Chondrocyte (in vitro differentiated cells): Measurements from ENCODE around the gene PLEKHH1. TPM values are rescaled to one million over a fixed set of nuclear protein-coding genes. Genes with fewer than 3 reads are reported as not detected.

ENCODE experiments used
- DNase-seq: peaks from one replicate; pipeline ENCODE4 v3.0.0; 2021; ENCODE audit warnings: mixed read lengths, low spot score
- H3K27ac Mint-ChIP-seq: one replicate; pipeline ENCODE4 v1.8.0; 2021; ENCODE audit warnings: mild to moderate bottlenecking, moderate library complexity, mixed read lengths; ENCODE audit not compliant: unreplicated experiment
- H3K27me3 Mint-ChIP-seq: 2 replicates; pipeline ENCODE4 v1.8.0; 2021; ENCODE audit warnings: low read depth, mixed read lengths
- H3K36me3 Mint-ChIP-seq: 2 replicates; pipeline ENCODE4 v1.8.0; 2021; ENCODE audit warnings: low read depth, mixed read lengths
- H3K4me1 Mint-ChIP-seq: 2 replicates; pipeline ENCODE4 v1.8.0; 2021; ENCODE audit warnings: low read depth, mild to moderate bottlenecking, mixed read lengths
- H3K4me3 Mint-ChIP-seq: one replicate; pipeline ENCODE4 v1.8.0; 2021; ENCODE audit warnings: mild to moderate bottlenecking, moderate library complexity, mixed read lengths; ENCODE audit not compliant: unreplicated experiment
- H3K9me3 Mint-ChIP-seq: 2 replicates; pipeline ENCODE4 v1.8.0; 2021; ENCODE audit warnings: low read depth, mixed read lengths
- CTCF ChIP-seq: fragments of 200-600 bp; sonication (generic); IDR thresholded peaks from 2 replicates; pipeline ENCODE4 v1.5.0; 2021; ENCODE audit warnings: antibody characterized with exemption, mild to moderate bottlenecking, moderate library complexity
- total RNA-seq: library from RNA; stranded (reverse); gene quantifications from 3 replicates; pipeline ENCODE4 v1.2.1, GENCODE V29; 2021

Gene PLEKHH1
- total RNA-seq, 1 donor from 2014 or later, result 2.8 TPM

- Mint-ChIP-seq H3K9me3 (no peaks in the 10 kb centered on the region), H3K27me3 (peaks cover 5% of the 10 kb centered on the region), H3K4me3 (no peak overlapping the region), H3K4me1 (no peaks in the 10 kb centered on the region), H3K27ac (no peak overlapping the region), H3K36me3 (no peaks in the 10 kb centered on the region)
- no peak for TF ChIP-seq CTCF
- DNase-seq, result peak; percentile 65
Observed at GRCh38 chr14:67569011-67569650, 36.0 kb downstream of the PLEKHH1 start.

- no peak overlapping the region for H3K4me3 Mint-ChIP-seq
- H3K36me3 Mint-ChIP-seq, result no peaks in the 10 kb centered on the region
- H3K9me3 Mint-ChIP-seq, result no peaks in the 10 kb centered on the region
- no peaks in the 10 kb centered on the region for H3K4me1 Mint-ChIP-seq
- peaks cover 5% of the 10 kb centered on the region for H3K27me3 Mint-ChIP-seq
- no peak overlapping the region for H3K27ac Mint-ChIP-seq
- DNase-seq, result peak; percentile 26
- no peak for TF ChIP-seq CTCF
Observed at GRCh38 chr14:67569651-67570290, 36.7 kb downstream of the PLEKHH1 start.

DNA sequence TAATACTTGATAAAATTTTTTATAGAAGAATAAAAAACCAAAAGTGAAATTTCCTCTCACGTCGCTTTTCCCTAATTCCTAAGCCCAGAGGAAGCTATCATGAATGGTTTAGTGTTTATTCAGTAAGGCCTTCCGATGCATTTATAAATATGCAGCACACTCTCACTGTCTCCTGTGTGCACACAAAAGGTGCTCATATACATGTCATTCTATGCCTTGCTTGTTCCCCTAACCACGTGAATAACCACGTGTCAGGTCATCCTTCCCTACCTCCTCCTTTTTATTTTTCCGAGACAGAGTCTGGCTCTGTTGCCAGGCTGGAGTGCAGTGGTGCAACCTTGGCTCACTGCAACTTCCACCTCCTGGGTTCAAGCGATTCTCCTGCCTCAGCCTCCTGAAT, 37.4 kb downstream of the PLEKHH1 start:
- Mint-ChIP-seq H3K4me3 (no peak overlapping the region), H3K9me3 (no peaks in the 10 kb centered on the region), H3K36me3 (no peaks in the 10 kb centered on the region)

GRCh38 chr14:67571275-67571990, 38.3 kb downstream of the PLEKHH1 start:
- H3K4me3 Mint-ChIP-seq, result no peak overlapping the region

More for the DNA sequence above, 37.4 kb downstream of the PLEKHH1 start:
- no peak overlapping the region for H3K27ac Mint-ChIP-seq
- H3K27me3 Mint-ChIP-seq, result peaks cover 5% of the 10 kb centered on the region
- TF ChIP-seq CTCF, result no peak
- H3K4me1 Mint-ChIP-seq, result no peaks in the 10 kb centered on the region
- DNase-seq, result no peak

More at GRCh38 chr14:67571275-67571990, 38.3 kb downstream of the PLEKHH1 start:
- no peak overlapping the region for H3K27ac Mint-ChIP-seq
- H3K4me1 Mint-ChIP-seq, result no peaks in the 10 kb centered on the region
- peak; percentile 81 for DNase-seq
- no peaks in the 10 kb centered on the region for H3K36me3 Mint-ChIP-seq
- H3K9me3 Mint-ChIP-seq, result no peaks in the 10 kb centered on the region
- peak; percentile 90 for TF ChIP-seq CTCF
- H3K27me3 Mint-ChIP-seq, result peaks cover 5% of the 10 kb centered on the region
